PC-9 (cell line): ENCODE measurements around the gene CKAP2L.

ENCODE experiments used
- CTCF ChIP-seq: fragments of 200-600 bp; sonication (generic); conservative IDR thresholded peaks from 2 replicates; pipeline ENCODE4 v1.6.1; 2017; ENCODE audit warnings: mixed run types, antibody characterized with exemption, mild to moderate bottlenecking, moderate library complexity
- EZH2 ChIP-seq: fragments of 200-600 bp; sonication (generic); IDR thresholded peaks from 2 replicates; pipeline ENCODE4 v1.8.0; 2017; ENCODE audit warnings: antibody characterized with exemption, low read depth

DNA sequence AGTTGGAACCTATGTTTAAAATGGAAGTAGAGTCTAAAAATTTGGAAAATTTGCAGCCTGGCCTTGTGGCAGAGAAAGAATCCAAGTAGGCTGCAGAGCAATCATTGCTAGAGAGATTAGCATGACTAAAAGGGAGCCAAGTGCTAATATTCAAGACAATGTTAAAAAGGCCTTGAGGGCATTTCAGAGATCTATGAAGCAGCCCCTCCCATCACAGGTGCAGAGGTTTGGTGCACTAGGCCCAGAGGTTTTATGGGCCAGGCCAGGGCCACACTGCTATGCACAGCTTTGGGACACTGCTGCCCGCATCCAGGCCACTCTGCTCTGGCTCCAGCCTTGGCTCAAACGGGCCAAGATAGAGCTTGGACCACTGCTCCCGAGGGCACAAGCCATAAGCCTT lies 26.6 kb upstream of the CKAP2L start:
- TF ChIP-seq CTCF (no peak), EZH2 (no peak)
